Testis (tissue), 3 donors: ENCODE measurements around the gene HORMAD2. TPM values are rescaled to one million over a fixed set of nuclear protein-coding genes. Genes with fewer than 3 reads are reported as not detected.

Experiments
- DNase-seq: peaks from one replicate; pipeline ENCODE4 v3.0.0-alpha.2; 2019
- H3K27ac ChIP-seq, 2 donors: fragments of 200-600 bp; sonication (generic); one replicate each; pipeline ENCODE4 v1.5.1; 2019
- H3K27me3 ChIP-seq: fragments of 200-600 bp; sonication (generic); one replicate; pipeline ENCODE4 v1.5.1; 2019
- H3K36me3 ChIP-seq: fragments of 200-600 bp; sonication (generic); one replicate; pipeline ENCODE4 v1.5.1; 2017; ENCODE audit warnings: low read depth; ENCODE audit errors: missing control alignments
- H3K4me1 ChIP-seq: fragments of 200-600 bp; sonication (generic); one replicate; pipeline ENCODE4 v1.5.1; 2019
- H3K4me3 ChIP-seq, 2 donors: fragments of 200-600 bp; sonication (generic); one replicate each; pipeline ENCODE4 v1.5.1; 2017 to 2019
- H3K9me3 ChIP-seq: fragments of 200-600 bp; sonication (generic); one replicate; pipeline ENCODE4 v1.5.1; 2017
- CTCF ChIP-seq, 3 experiments: fragments of 450-650 bp in 2 of 3; fragments of 200-600 bp in 1 of 3; sonication (generic) in 1 of 3; IDR thresholded peaks; one replicate each; pipeline ENCODE4 v1.5.1; 2016 to 2019; ENCODE audit warnings: antibody characterized with exemption in 3 of 3, mild to moderate bottlenecking in 2 of 3, moderate library complexity in 1 of 3
- POLR2A ChIP-seq: fragments of 450-650 bp; IDR thresholded peaks from one replicate; pipeline ENCODE4 v1.6.1; 2017; ENCODE audit warnings: antibody characterized with exemption, mild to moderate bottlenecking, moderate library complexity
- WGBS, 2 donors: methylation state at CpG; one replicate each; pipeline ENCODE4 v1.1.5; 2018; 5-methylcytosine and 5-hydroxymethylcytosine counted together
- intact Hi-C: fragments of 100-400 bp; cut with DNase I; formaldehyde crosslinking; loops from one replicate; pipeline ENCODE4 v1.15.1; 2023; ENCODE audit warnings: low total_unique reads
- polyA plus RNA-seq: library from polyadenylated mRNA; stranded (reverse); fragments of 350-450 nt; fragmentation: Illumina TruSeq; extraction: RNeasy Lipid Tissue Mini Kit (QIAGEN cat#74804); gene quantifications from one replicate; pipeline ENCODE4 v1.2.3, GENCODE V29; 2014; ENCODE audit warnings: low read depth, low replicate concordance; ENCODE audit not compliant: insufficient read depth
- total RNA-seq, 2 donors: library from RNA; depleted of rRNA; stranded (reverse); fragments of >200 nt; gene quantifications; one replicate each; pipeline ENCODE4 v1.2.3, GENCODE V29; 2016

The HORMAD2 gene
- total and polyA plus RNA-seq, 3 donors from 2014 or later, result 14.7 to 45.2 (median 24.2) TPM

- no peaks in the 10 kb centered on the region for H3K36me3 ChIP-seq
- H3K4me1 ChIP-seq, result no peaks in the 10 kb centered on the region
- 74 to 82% methylated on average over 5 of the region's 5 CpGs for WGBS, 2 donors
- H3K27ac ChIP-seq, result no peak overlapping the region
- no peak for TF ChIP-seq CTCF (IDR thresholded peaks at IDR 0.05)
- TF ChIP-seq POLR2A, result no peak
- H3K27me3 ChIP-seq, result no peaks in the 10 kb centered on the region
- no peak overlapping the region for H3K4me3 ChIP-seq
- no peaks in the 10 kb centered on the region for H3K9me3 ChIP-seq
- DNase-seq, result no peak
- intact Hi-C loops, result no loop called here
Measured at GRCh38 chr22:30144391-30144790, 64.1 kb downstream of the HORMAD2 start.

- 86 to 94% methylated on average over 1 of the region's 1 CpG for WGBS, 2 donors
- H3K27me3 ChIP-seq, result no peaks in the 10 kb centered on the region
- intact Hi-C loops, result no loop called here
- no peaks in the 10 kb centered on the region for H3K4me1 ChIP-seq
- no peak for TF ChIP-seq POLR2A
- TF ChIP-seq CTCF (IDR thresholded peaks at IDR 0.05), result no peak
- H3K27ac ChIP-seq, result no peak overlapping the region
- H3K4me3 ChIP-seq, result no peak overlapping the region
- no peaks in the 10 kb centered on the region for H3K36me3 ChIP-seq
- H3K9me3 ChIP-seq, result no peaks in the 10 kb centered on the region
- DNase-seq, result no peak
Measured at GRCh38 chr22:30150212-30150611, 69.9 kb downstream of the HORMAD2 start.

GRCh38 chr22:30158277-30158676 is 78.0 kb downstream of the HORMAD2 start:
- intact Hi-C loops, result no loop called here
- no peaks in the 10 kb centered on the region for H3K9me3 ChIP-seq
- H3K4me1 ChIP-seq, result no peaks in the 10 kb centered on the region
- 86 to 100% methylated on average over 1 of the region's 1 CpG for WGBS, 2 donors
- DNase-seq, result no peak
- H3K27ac ChIP-seq, result no peak overlapping the region
- TF ChIP-seq CTCF (IDR thresholded peaks at IDR 0.05) (no peak), POLR2A (no peak)
- no peak overlapping the region for H3K4me3 ChIP-seq
- H3K27me3 ChIP-seq, result no peaks in the 10 kb centered on the region
- no peaks in the 10 kb centered on the region for H3K36me3 ChIP-seq

GRCh38 chr22:30158744-30159500 is 78.7 kb downstream of the HORMAD2 start:
- Histone ChIP-seq H3K4me1 (no peaks in the 10 kb centered on the region), H3K27me3 (no peaks in the 10 kb centered on the region), H3K4me3 (no peak overlapping the region), H3K36me3 (no peaks in the 10 kb centered on the region), H3K9me3 (no peaks in the 10 kb centered on the region), H3K27ac (no peak overlapping the region)
- intact Hi-C loops, result no loop called here
- TF ChIP-seq POLR2A (no peak), CTCF (IDR thresholded peaks at IDR 0.05) (no peak)
- 92 to 97% methylated on average over 11 of the region's 11 CpGs for WGBS, 2 donors
- DNase-seq, result no peak
